GM13976 (cell line): ENCODE data around the gene ANXA1.

Source experiments
- DNase-seq: peaks from one replicate; pipeline ENCODE4 v3.0.0; 2012; ENCODE audit warnings: low spot score
- CTCF ChIP-seq: IDR thresholded peaks from 2 replicates; pipeline ENCODE4 v1.5.1; 2012; ENCODE audit warnings: borderline replicate concordance, mild to moderate bottlenecking; ENCODE audit not compliant: insufficient read depth; ENCODE audit errors: extremely low read depth, missing control alignments, control extremely low read depth
- in situ Hi-C: fragments of 300-500 bp; cut with MboI; formaldehyde crosslinking; loops from one replicate; pipeline ENCODE4 v1.12.0; 2022; ENCODE audit warnings: low sequenced_read_pairs, mixed read lengths, inconsistent platforms; ENCODE audit not compliant: unreplicated experiment

ANXA1 gene

GRCh38 chr9:73160868-73161267 lies 9.2 kb downstream of the ANXA1 start:
- in situ Hi-C loops = no loop called here
- DNase-seq = no peak

GRCh38 chr9:73162987-73163768 lies 11.5 kb downstream of the ANXA1 start:
- in situ Hi-C loops = no loop called here
- DNase-seq = no peak
- no peak for TF ChIP-seq CTCF

More at GRCh38 chr9:73160868-73161267, 9.2 kb downstream of the ANXA1 start:
- no peak for TF ChIP-seq CTCF

- no peak for DNase-seq
- TF ChIP-seq CTCF = no peak
- in situ Hi-C loops = no loop called here
These were observed 14.2 kb downstream of the ANXA1 start for GRCh38 chr9:73165911-73166310.

- in situ Hi-C loops = no loop called here
- no peak for DNase-seq
- TF ChIP-seq CTCF = no peak
These were observed 14.8 kb downstream of the ANXA1 start for GRCh38 chr9:73166468-73166867.

- in situ Hi-C loops = no loop called here
- DNase-seq = no peak
- TF ChIP-seq CTCF = no peak
These were observed 15.9 kb downstream of the ANXA1 start for GRCh38 chr9:73167614-73168013.

GRCh38 chr9:73168298-73168934 lies 16.8 kb downstream of the ANXA1 start:
- DNase-seq = no peak
- no peak for TF ChIP-seq CTCF
- in situ Hi-C loops = no loop called here
